ENCODE results near the gene ENOSF1.

The ENOSF1 gene

DNA sequence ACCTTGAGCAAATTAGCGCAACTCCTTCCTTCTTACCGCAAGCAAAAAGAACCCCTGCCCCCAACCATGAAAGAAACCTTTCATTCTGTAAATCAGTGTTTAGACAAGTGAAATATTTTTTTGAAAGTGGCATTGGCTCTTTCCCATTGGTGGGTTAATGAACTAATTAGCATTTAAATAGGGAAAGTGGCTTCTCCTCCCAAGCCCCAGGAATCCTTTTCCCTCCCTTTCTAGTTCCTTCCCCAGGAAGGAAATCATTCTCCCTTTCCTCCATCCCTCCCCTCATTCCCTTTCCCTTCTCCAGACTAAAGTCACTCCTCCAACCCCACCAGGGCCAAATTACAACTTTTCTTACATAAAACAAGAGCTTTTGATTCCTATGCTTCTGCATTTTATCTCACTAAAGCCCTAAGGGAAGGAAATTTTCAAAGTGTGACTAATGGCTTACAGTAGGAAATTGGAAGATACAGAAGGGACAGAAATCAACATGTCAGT is 77.8 kb downstream of the ENOSF1 start:
- DNase-seq (ENCODE audit: low read depth), result no peak

DNA sequence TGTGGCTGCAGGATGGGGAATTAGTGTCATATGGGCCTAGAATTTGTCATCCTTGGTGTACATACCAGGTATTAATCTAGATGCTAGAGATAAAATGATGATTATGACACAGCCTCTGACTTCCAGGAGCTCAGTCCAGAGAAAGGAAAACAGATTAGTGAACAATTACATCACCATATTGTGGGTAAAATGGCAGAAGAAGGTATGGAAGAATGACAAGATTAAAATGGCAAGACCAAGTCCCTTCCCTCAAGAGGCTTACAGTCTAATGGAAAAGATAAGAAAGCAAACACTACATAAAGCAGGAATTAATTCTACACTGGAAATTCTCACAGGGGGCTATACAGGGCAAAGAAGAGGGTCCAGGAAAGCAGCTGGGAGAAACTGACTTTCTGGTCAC is 80.9 kb downstream of the ENOSF1 start:
- DNase-seq (ENCODE audit: low read depth), result peak; percentile 13

DNA sequence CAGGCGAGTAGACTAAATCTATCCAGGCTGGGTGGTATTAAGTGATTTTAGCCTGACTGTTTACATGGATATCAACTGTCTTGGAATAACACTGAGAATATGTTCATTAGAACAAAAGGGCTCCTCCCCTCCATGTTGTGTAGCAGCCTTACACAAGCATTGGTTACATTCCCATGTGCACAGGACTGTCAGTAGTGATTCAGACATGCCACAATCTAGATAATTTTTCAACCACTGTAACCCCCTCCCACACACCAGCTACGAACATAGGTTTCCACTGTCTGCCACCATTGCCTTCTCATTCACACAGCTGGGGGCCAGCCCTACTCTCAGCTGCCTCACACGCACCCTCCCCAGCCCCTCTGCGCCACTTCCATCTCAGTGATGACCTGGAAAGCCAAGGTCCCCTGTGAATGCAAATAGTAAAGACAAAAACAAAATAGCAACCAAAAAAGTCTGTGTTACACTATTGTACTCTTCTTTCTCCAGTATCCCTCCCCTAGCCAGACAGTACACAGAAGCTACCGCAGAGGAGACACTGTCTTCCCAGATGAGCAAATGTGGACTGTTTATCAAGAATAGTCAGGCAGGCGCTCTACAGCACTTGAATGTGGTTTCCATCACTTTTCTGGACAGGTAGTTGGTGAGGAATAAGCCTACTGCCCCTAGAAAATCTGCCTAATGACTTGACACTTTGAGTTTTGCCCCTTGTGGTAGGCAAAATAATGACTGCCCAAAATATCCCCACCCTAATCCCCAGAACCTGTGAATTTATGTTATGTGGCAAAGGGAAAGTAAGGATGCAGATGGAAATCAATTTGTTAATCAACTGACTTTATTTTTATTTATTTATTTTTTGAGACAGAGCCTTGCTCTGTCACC is 82.9 kb downstream of the ENOSF1 start:
- DNase-seq (ENCODE audit: low read depth), result peak; percentile 64

DNA sequence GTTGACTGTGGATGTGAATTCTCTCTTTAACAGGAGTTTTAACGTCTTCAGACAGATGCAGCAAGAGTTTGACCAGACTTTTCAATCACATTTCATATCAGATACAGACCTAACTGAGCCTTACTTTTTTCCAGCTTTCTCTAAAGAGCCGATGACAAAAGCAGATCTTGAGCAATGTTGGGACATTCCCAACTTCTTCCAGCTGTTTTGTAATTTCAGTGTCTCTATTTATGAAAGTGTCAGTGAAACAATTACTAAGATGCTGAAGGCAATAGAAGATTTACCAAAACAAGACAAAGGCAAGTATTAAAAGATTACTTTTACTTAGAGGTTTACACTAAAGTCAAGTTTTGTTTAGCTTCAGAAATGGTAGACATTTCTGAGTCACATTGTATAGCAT is 85.2 kb downstream of the ENOSF1 start:
- DNase-seq (ENCODE audit: low read depth), result peak; percentile 14

DNA sequence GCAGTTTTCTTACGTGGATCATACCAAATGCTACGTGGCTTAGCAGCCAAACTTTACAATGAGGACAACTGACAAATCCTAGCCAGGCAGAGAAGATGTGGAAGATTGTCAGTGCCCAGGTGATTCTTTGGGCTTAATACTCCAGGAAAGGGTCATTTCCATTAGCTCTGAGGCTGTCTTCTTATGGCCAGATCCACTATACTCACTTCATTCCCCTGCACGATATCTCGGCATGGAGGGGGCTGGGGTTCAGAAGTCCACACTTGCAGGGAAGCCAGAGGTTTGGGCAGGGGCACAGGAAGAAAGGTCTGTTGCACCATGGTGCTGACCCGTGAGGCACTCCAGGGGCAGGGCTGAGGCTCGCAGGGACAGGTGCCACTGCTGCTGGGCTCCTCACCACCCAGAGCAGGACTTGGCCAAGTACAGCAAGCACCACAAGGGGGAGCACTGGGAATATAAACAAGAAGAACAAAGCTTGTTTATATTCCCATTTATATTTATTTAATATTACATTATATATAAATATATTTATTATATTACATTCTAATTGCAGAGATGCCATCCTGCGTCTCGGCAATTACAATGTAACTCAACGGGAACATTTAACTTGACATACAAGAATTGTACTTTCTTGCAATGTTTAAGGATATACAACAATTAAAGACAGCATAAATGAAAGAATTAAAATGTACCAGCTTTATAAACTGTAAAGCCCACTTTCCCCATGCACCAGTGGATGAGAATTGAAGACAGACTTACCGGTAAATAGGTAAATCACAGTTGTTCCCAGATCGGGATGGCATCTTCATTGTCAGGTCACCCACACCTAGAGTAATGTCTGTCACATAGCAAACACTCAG is 88.4 kb downstream of the ENOSF1 start:
- DNase-seq (ENCODE audit: low read depth), result peak; percentile 65

DNA sequence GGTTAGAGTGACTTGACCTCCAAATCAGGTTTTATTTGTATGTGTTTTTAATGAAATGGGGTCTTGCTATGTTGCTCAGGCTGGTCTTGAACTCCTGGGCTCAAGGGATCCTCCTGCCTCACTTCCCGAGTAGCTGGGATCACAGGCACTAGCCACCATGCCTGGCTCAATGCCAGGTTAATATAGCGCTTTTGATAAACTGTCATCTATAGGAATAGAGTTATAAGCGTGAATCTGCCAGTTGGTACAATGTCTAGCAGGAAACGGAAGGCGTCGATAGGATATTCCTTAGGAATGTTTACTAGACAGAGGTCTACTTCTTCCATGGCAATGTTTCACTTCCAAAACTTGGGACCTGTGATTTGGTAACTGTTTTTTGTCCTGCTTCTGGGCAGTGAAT is 90.1 kb downstream of the ENOSF1 start:
- DNase-seq (ENCODE audit: low read depth), result no peak

DNA sequence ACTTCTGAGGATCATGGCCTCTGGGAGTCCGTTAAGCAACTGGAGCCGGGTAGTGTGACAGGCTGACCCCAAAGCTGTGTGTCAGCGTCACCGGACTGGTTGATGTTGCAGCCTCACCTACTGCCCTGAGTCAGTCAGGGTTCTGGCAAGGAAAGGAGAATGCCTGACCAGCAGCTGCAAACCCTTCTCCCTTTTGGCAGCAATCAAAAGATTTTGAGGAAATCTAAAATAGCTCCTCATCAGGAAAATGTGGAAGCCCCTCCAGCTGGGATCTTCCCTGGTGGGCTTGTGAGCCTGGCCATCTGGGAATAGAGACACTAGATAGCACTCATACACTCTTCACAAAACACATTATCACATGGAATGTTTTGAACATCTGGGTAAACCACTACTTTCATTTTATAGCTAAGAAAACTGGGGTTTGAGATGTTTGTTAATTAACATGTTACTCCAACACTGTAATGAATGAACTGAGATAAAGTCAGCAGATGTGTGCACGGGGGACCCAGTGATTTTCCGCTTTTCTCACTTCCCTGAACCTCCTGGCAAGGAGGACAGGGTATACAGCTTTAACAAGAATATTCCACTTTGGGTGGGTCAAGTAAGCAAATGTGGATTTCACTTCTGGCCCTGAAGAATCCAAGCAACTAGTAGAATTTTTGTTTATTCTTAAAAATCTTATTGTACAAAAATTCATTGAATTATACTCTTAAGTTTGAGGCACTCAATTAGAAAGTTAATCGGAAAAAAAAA is 91.0 kb downstream of the ENOSF1 start:
- DNase-seq (ENCODE audit: low read depth), result no peak
